Measurements from ENCODE around the gene KMT2A.
"Not testable (repeated sequence)": the region's sequence is repeated elsewhere in the genome, so short reads cannot be mapped to it uniquely, and the experiment has no call there.

KMT2A gene

DNA sequence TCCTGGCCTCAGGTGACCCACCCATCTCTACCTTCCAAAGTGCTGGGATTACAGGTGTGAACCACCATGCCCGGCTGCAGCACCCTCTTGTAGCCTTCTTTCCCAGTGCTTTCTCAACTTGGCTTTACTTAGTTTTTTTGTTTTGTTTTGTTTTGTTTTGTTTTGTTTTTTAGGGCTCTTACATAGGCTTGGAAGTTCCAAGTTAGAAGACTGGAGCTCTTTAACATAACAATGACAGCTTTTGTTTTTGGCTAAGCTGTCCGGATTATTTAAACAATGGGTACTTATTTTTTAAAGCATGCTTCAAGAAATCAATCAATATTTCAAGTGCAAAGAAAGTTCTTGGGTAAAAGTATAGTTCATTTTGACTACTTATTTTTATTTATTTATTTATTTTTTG is 25.9 kb downstream of the KMT2A start:
- Histone ChIP-seq H3K79me2 (ENCODE audit: insufficient read depth, low read length) (peaks cover 97% of the 10 kb centered on the region), H3K36me3 (ENCODE audit: insufficient read depth, low read length) (peaks cover 36% of the 10 kb centered on the region), H4K20me1 (ENCODE audit: insufficient read depth, low read length) (peaks cover 59% of the 10 kb centered on the region), H3K4me1 (ENCODE audit: insufficient read depth, low read length) (no peaks in the 10 kb centered on the region), H3K4me3 (ENCODE audit: low read depth in 1 of 2, low read length in 2 of 2) (no peak overlapping the region), H2AFZ (ENCODE audit: low read depth, low read length) (no peak overlapping the region), H3K9me3 (ENCODE audit: insufficient read depth, low read length, severe bottlenecking) (no peaks in the 10 kb centered on the region), H3K9ac (ENCODE audit: low read depth, low read length) (no peak overlapping the region), H3K27ac (ENCODE audit: low read length) (no peak overlapping the region), H3K27me3 (ENCODE audit: insufficient read depth, low read length, poor library complexity) (no peaks in the 10 kb centered on the region), H3K4me2 (ENCODE audit: insufficient read depth, low read length) (no peak overlapping the region)
- ATAC-seq (ENCODE audit: insufficient read depth, low read depth): no peak
- DNase-seq: no peak
- TF ChIP-seq, protein P1, sequence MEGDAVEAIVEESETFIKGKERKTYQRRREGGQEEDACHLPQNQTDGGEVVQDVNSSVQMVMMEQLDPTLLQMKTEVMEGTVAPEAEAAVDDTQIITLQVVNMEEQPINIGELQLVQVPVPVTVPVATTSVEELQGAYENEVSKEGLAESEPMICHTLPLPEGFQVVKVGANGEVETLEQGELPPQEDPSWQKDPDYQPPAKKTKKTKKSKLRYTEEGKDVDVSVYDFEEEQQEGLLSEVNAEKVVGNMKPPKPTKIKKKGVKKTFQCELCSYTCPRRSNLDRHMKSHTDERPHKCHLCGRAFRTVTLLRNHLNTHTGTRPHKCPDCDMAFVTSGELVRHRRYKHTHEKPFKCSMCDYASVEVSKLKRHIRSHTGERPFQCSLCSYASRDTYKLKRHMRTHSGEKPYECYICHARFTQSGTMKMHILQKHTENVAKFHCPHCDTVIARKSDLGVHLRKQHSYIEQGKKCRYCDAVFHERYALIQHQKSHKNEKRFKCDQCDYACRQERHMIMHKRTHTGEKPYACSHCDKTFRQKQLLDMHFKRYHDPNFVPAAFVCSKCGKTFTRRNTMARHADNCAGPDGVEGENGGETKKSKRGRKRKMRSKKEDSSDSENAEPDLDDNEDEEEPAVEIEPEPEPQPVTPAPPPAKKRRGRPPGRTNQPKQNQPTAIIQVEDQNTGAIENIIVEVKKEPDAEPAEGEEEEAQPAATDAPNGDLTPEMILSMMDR (IDR thresholded peaks at IDR 0.05; ENCODE audit: borderline replicate concordance, extremely low read depth, low read length, poor library complexity, severe bottlenecking): no peak
- no peak for TF ChIP-seq EZH2 (IDR thresholded peaks at IDR 0.05; ENCODE audit: borderline replicate concordance, low read depth, low read length, severe bottlenecking)

DNA sequence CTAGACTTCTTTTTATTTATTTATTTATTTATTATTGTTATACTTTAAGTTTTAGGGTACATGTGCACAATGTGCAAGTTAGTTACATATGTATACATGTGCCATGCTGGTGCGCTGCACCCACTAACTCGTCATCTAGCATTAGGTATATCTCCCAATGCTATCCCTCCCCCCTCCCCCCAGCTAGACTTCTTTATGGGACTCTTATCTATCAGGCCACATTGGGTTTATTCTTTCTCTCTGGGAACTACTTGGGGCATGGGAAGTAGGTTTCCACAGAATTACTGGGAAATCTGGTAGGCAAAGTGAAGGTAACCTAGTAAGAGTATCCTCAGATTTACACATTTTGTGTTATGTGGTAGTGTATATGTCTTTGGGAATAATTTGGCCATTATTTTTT is 32.7 kb downstream of the KMT2A start:
- H3K4me3 ChIP-seq (ENCODE audit: low read depth in 1 of 2, low read length in 2 of 2); H3K4me1 ChIP-seq (ENCODE audit: insufficient read depth, low read length); H3K27me3 ChIP-seq (ENCODE audit: insufficient read depth, low read length, poor library complexity); DNase-seq; H3K9ac ChIP-seq (ENCODE audit: low read depth, low read length); H3K27ac ChIP-seq (ENCODE audit: low read length); ATAC-seq (ENCODE audit: insufficient read depth, low read depth); H3K4me2 ChIP-seq (ENCODE audit: insufficient read depth, low read length); H3K9me3 ChIP-seq (ENCODE audit: insufficient read depth, low read length, severe bottlenecking); H2AFZ ChIP-seq (ENCODE audit: low read depth, low read length): not testable (repeated sequence)
- Histone ChIP-seq H3K36me3 (ENCODE audit: insufficient read depth, low read length) (peaks cover 62% of the 10 kb centered on the region), H3K79me2 (ENCODE audit: insufficient read depth, low read length) (peaks cover 97% of the 10 kb centered on the region), H4K20me1 (ENCODE audit: insufficient read depth, low read length) (peaks cover 35% of the 10 kb centered on the region; the same call in 1 of the 2 replicates)

DNA sequence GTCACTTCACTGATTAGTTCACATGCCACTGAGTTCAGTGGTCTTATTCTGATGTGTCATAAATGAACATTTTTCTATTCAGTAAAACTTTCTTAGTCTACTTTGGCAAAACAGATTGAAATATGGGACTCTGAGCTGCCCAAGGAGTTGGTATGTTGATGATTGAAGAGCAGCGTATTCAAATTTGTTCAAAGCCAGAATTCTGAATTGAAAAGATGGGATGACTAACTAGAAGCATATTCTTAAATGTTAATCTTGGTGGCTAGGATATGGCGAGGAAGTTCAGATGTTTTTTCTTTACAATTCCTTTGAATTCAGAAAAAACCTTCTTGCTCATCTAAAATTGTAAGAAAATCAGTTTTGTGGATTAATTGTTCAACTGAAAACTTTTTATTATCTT is 34.7 kb downstream of the KMT2A start:
- TF ChIP-seq, protein P1 (IDR thresholded peaks at IDR 0.05; ENCODE audit: borderline replicate concordance, extremely low read depth, low read length, poor library complexity, severe bottlenecking): no peak
- H3K79me2 ChIP-seq (ENCODE audit: insufficient read depth, low read length): peaks cover 87% of the 10 kb centered on the region

DNA sequence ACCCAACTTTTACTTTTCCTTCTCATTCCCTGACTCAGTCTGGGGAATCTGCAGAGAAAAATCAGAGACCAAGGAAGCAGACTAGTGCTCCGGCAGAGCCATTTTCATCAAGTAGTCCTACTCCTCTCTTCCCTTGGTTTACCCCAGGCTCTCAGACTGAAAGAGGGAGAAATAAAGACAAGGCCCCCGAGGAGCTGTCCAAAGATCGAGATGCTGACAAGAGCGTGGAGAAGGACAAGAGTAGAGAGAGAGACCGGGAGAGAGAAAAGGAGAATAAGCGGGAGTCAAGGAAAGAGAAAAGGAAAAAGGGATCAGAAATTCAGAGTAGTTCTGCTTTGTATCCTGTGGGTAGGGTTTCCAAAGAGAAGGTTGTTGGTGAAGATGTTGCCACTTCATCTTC is 37.2 kb downstream of the KMT2A start:
- no peaks in the 10 kb centered on the region for H3K4me1 ChIP-seq (ENCODE audit: insufficient read depth, low read length)
- H3K4me2 ChIP-seq (ENCODE audit: insufficient read depth, low read length): no peak overlapping the region
- no peak overlapping the region for H3K9ac ChIP-seq (ENCODE audit: low read depth, low read length)
- H2AFZ ChIP-seq (ENCODE audit: low read depth, low read length): no peak overlapping the region
- DNase-seq: no peak
- H3K9me3 ChIP-seq (ENCODE audit: insufficient read depth, low read length, severe bottlenecking): no peaks in the 10 kb centered on the region
- peaks cover 27% of the 10 kb centered on the region; the same call in 1 of the 2 replicates for H4K20me1 ChIP-seq (ENCODE audit: insufficient read depth, low read length)
- peaks cover 84% of the 10 kb centered on the region for H3K36me3 ChIP-seq (ENCODE audit: insufficient read depth, low read length)
- peaks cover 68% of the 10 kb centered on the region for H3K79me2 ChIP-seq (ENCODE audit: insufficient read depth, low read length)
- no peak overlapping the region for H3K4me3 ChIP-seq (ENCODE audit: low read depth in 1 of 2, low read length in 2 of 2)
- ATAC-seq (ENCODE audit: insufficient read depth, low read depth): no peak
- H3K27me3 ChIP-seq (ENCODE audit: insufficient read depth, low read length, poor library complexity): no peaks in the 10 kb centered on the region
- no peak overlapping the region for H3K27ac ChIP-seq (ENCODE audit: low read length)
- no peak for TF ChIP-seq EZH2 (IDR thresholded peaks at IDR 0.05; ENCODE audit: borderline replicate concordance, low read depth, low read length, severe bottlenecking)
- TF ChIP-seq, protein P1 (IDR thresholded peaks at IDR 0.05; ENCODE audit: borderline replicate concordance, extremely low read depth, low read length, poor library complexity, severe bottlenecking): no peak

More for the DNA sequence above, 34.7 kb downstream of the KMT2A start:
- Histone ChIP-seq H3K4me1 (ENCODE audit: insufficient read depth, low read length) (no peaks in the 10 kb centered on the region), H4K20me1 (ENCODE audit: insufficient read depth, low read length) (peaks cover 30% of the 10 kb centered on the region; the same call in 1 of the 2 replicates), H3K27me3 (ENCODE audit: insufficient read depth, low read length, poor library complexity) (no peaks in the 10 kb centered on the region), H3K9me3 (ENCODE audit: insufficient read depth, low read length, severe bottlenecking) (no peaks in the 10 kb centered on the region), H3K9ac (ENCODE audit: low read depth, low read length) (no peak overlapping the region), H2AFZ (ENCODE audit: low read depth, low read length) (no peak overlapping the region), H3K4me2 (ENCODE audit: insufficient read depth, low read length) (no peak overlapping the region), H3K36me3 (ENCODE audit: insufficient read depth, low read length) (peaks cover 65% of the 10 kb centered on the region), H3K27ac (ENCODE audit: low read length) (no peak overlapping the region), H3K4me3 (ENCODE audit: low read depth in 1 of 2, low read length in 2 of 2) (no peak overlapping the region)
- ATAC-seq (ENCODE audit: insufficient read depth, low read depth) (no peak), DNase-seq (no peak)

Data from DND-41 (cell line).